Spleen (tissue), 7 donors: Measurements from ENCODE around the gene SLC20A1.

Experiments
- CTCF ChIP-seq, 11 experiments: fragments of 200-600 bp in 7 of 11; fragments of 450-650 bp in 4 of 11; sonication (generic) in 4 of 11; IDR thresholded peaks in 8 of 11; conservative IDR thresholded peaks in 3 of 11; 1 replicate in 7 of 11; 2 replicates in 4 of 11; pipeline versions ENCODE4 v1.4.0 to v1.8.0; 2016 to 2021; ENCODE audit warnings: antibody characterized with exemption in 11 of 11, inconsistent platforms in 4 of 11, mild to moderate bottlenecking in 1 of 11
- POLR2A ChIP-seq, 3 donors: fragments of 450-650 bp; IDR thresholded peaks; one replicate each; pipeline ENCODE4 v1.5.1; 2017; ENCODE audit warnings: antibody characterized with exemption in 3 of 3, mild to moderate bottlenecking in 1 of 3
- donor health status: DM: no; HTN: no; CAD: no; lungs with moderate emphysema.
- donor health status: DM: no; HTN: no; CAD: no.
- donor health status: DM: no; HTN: no; CAD: no.

GRCh38 chr2:112641701-112642100 is 4.0 kb upstream of the SLC20A1 start:
- TF ChIP-seq CTCF (IDR thresholded peaks at IDR 0.05 in 8 of 11, conservative IDR thresholded peaks at IDR 0.05 in 3 of 11) (no peak), POLR2A (IDR thresholded peaks at IDR 0.05) (no peak)
